GM18867 (cell line): ENCODE results near the gene GSDME.

ENCODE experiments used
- ATAC-seq: cut with Tn5 transposase; IDR thresholded peaks from one replicate; pipeline ENCODE4 v1.9.1; 2021; ENCODE audit warnings: mild to moderate bottlenecking, moderate library complexity; ENCODE audit not compliant: unreplicated experiment

GSDME gene

DNA sequence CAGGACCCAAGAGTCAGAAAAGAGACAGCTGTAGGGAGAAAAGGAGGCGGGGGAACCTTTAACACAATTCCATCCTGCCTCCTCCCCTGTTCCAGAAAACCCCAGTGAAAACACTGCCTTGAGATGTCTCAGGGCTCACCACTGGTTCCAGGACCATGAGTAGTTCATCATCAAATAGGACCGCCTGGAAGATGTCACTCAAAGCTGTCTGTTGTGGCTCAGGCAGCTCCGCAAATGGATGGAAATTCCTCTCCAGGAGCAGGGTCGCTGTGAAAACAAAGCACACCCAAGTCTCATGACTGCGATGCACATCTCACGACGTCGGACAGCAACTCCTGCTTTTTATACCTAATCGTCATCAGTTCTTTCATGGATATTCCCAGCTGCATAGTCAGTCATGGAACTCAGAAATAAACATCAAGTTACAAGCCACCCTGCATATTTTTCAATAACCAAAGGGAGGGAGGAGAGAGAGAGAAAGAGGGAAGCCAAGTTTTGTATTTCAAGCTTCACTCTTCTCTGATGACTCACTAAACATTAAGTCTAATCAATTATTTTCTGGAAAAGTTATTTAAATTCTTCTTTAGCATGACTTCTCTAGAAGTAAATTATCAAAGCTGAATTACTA, 49.2 kb downstream of the GSDME start:
- no peak for ATAC-seq

- ATAC-seq = no peak
Observed at GRCh38 chr7:24706211-24707170, 50.8 kb downstream of the GSDME start.

DNA sequence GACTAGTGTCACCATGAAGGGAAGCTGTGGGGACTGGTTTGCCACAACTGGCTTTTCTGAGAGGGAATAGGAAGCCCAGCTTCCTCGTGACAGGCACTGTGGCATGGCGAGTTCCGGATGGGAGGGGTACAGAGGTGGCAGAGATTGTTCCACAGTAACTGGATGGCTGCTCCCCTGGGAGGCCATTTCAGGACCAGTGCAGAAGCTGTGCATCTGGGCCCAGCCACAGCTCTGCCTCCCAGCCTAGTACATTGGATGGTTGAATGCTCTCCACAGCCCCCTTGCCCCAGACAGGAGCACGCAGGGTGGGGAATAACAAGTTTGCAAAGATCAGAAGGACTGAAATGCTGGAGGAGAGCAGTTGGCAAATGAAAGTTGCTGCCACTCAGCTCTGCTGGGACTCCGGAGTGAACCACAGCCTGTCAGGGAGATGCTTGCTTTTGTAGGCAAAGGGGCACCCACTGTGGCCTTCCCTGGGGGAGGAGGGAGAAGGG, 51.8 kb downstream of the GSDME start:
- ATAC-seq = no peak

- ATAC-seq = no peak
Observed at GRCh38 chr7:24704311-24704710, 53.0 kb downstream of the GSDME start.

DNA sequence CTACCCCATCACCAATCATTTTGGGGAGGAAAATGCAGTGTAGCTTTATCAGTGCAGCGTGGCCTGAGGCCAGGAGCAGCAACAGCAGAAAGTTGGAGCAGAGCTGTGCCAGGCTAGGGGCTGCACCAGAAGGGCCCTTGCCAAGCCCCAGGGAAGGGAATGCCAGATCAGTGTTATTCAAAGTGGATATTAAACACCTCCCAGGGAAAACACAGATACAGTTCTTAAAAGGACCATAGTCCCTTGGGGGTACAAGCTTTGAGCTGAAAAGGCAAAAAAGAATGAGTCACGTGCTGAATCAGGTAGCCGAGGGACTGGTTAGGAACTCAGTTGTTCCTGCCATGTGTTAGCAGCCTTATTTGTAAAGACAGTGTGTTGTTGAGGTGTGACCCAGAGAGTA, 54.0 kb downstream of the GSDME start:
- ATAC-seq = no peak

- no peak for ATAC-seq
Observed at GRCh38 chr7:24702755-24703154, 54.5 kb downstream of the GSDME start.

DNA sequence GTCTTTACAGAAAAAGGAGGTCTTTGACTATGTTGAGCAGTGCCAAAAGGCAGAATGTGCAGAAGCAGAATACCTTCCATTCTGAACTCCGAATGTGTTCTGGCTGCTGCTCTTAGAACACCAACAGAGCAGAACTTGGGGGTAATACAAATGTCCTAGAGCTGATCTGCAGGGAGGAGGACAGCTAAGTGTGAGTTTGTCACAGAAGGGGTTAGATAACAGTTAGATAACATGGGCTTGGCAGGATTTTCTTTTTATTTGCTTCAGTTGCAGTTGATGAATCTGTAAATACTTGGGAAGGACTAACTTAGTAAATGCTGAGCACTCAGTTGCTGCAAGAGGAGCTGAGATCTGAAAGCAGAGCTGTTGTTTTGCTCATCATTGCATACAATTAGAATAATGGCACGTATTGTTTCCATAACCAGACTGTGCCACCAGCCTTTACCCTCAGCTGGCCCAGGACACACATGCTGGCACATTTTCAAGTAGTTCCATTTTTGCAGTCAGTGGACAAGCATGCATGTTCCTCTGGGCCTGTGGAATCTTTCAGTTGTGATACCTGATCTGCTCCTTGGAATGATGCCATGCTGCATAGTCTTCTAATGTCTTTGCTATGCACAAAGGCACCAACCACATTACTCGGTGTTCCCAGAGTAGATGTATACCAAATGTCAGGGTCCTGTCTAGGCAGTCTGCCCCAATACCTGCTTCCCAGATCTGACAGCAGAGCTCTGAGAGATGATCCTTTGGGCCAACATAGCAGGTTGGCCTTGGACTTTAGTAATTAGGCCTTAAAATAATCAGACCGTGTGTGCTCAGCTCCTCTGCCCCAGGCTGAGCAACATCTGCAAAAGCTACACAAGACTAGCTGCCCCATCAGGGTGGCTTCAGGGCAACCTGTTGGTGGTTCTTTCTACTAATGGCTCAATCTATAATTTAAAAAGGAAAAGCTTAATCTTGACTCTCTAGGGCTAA, 55.7 kb downstream of the GSDME start:
- no peak for ATAC-seq

- ATAC-seq = no peak
Observed at GRCh38 chr7:24700521-24701260, 56.6 kb downstream of the GSDME start.

- no peak for ATAC-seq
Observed at GRCh38 chr7:24698531-24699266, 58.6 kb downstream of the GSDME start.

GRCh38 chr7:24697416-24697815, 59.8 kb downstream of the GSDME start:
- no peak for ATAC-seq

DNA sequence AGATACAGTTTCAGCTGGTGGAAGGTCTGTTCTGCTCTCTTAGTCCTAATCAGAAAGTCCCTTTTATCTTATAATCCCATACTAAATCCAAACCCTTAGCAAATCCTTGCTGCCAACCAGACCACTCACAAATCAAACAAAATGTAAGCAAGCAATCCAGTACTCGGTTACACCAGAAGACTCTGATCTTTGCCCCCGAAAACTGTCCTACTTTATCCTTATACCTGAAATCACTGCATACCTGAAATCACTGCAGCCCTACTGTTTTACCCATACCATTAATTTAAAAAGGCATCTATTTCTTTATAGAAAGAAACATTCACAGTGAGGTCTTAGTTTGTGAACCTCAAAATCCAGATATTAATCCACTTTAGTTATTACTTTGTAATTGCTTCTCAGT, 64.7 kb downstream of the GSDME start:
- ATAC-seq = no peak

- ATAC-seq = no peak
Observed at GRCh38 chr7:24690251-24690650, 67.0 kb downstream of the GSDME start.

GRCh38 chr7:24685708-24686107, 71.6 kb downstream of the GSDME start:
- ATAC-seq = no peak

DNA sequence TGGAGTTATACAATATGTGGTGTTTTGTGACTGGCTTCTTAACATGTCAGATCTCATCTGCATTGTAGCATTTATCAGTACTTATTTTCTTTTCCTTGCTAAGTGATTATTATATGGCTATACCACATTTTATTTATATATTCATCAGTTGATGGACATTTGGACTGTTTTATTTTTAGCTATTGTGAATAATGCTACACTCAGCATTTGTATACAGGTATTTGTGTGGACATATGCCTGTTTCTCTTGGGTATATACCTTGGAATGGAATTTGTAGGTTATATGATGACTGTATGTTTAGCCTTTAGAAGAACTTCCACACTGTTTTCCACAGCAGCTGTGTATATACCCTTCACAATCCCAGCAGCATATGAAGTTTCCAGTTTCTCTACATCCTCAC, 86.5 kb downstream of the GSDME start:
- ATAC-seq = no peak

DNA sequence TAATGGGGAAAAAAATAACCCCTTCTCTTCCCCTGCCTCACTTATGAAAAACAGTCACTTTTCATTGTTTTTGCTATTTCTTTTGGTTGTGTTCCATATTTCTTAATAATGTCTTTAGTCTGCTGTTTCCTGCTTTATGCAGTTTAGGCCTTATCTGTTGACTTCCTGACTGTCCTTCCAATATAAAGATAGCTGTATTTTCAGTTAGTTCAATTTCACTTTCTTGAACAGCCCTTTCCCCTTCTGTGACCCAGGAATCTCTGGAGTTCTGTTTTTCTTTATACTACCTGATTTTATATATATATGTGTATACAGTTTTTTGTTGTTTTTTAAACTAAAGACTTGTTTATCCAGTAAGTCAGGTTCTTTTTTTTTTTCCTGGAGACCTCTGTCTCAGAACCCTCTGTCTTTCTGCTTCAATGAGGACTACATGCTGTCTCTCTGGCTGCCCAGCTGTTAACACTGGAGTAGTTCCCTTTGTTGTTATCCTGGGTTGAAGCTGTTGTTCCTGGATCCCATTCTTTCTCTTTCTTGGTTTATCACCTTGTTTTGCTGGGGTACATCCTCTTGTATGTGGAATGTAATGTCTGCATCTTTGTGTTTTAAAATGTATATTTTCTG, 87.2 kb downstream of the GSDME start:
- no peak for ATAC-seq

DNA sequence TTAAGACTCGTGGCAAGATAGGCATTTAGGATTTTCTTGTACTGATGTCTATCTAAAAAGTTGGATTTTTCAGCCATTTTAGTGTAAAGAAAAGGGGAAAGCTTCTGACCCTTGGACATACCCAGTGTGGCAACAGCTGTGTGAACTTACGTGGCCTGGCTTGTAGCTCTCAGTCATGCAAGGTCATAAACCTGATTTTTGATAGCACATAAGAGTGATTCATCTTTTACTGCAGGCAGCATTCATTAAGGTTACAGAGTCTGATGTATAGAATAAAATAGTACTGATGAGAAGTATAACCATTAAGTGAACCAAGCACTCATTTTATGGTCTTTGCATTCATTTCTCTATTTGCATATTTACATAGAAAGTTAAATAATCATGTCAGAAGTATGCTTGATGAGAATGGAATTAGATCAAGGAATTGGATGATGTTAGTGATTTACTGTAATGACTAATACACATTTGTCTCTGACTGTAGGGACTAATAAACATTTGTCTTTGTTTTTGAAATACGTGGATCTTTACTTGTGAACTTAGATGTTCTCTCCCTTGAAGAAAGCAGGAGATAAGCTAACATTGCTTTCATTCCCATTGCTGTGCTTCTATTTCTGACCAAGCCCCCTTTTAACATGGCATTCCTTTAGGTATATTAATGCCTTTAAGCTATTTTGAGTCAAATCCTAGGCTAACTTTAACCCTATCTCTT, 88.2 kb downstream of the GSDME start:
- no peak for ATAC-seq

GRCh38 chr7:24665564-24666294, 91.5 kb downstream of the GSDME start:
- peak; percentile 64 for ATAC-seq

- no peak for ATAC-seq
Observed at GRCh38 chr7:24660546-24660945, 96.7 kb downstream of the GSDME start.
